ENCODE results near the gene FXR2. TPM values are rescaled to one million over a fixed set of nuclear protein-coding genes. Genes with fewer than 3 reads are reported as not detected.

Gene FXR2
- total RNA-seq, 4 donors from 2014 or later = 12.2 to 35.0 (median 25.1) TPM

- no peak for TF ChIP-seq CTCF (IDR thresholded peaks at IDR 0.05; ENCODE audit: low read depth)
Observed at GRCh38 chr17:7634384-7634783, 19.7 kb upstream of the FXR2 start.

DNA sequence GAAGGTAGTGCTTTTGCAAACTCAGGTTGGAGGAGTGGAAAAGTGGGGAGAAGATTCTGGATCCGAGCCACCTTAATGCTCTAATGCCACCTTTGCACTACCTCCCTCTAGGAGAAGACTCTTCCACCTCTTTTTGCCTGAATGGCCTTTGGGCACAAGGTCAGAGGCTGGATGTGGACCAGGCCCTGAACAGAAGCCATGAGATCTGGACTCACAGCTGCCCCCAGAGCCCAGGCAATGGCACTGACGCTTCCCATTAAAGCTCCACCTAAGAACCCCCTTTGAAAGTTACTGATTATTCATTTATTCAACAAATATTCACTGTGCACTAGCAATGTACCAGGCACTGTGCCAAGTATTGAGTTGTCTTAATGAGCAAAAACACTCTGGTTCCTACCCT lies 18.4 kb upstream of the FXR2 start:
- TF ChIP-seq CTCF (IDR thresholded peaks at IDR 0.05; ENCODE audit: low read depth) = no peak

GRCh38 chr17:7632492-7632894 lies 17.8 kb upstream of the FXR2 start:
- TF ChIP-seq CTCF (IDR thresholded peaks at IDR 0.05; ENCODE audit: low read depth) = no peak

DNA sequence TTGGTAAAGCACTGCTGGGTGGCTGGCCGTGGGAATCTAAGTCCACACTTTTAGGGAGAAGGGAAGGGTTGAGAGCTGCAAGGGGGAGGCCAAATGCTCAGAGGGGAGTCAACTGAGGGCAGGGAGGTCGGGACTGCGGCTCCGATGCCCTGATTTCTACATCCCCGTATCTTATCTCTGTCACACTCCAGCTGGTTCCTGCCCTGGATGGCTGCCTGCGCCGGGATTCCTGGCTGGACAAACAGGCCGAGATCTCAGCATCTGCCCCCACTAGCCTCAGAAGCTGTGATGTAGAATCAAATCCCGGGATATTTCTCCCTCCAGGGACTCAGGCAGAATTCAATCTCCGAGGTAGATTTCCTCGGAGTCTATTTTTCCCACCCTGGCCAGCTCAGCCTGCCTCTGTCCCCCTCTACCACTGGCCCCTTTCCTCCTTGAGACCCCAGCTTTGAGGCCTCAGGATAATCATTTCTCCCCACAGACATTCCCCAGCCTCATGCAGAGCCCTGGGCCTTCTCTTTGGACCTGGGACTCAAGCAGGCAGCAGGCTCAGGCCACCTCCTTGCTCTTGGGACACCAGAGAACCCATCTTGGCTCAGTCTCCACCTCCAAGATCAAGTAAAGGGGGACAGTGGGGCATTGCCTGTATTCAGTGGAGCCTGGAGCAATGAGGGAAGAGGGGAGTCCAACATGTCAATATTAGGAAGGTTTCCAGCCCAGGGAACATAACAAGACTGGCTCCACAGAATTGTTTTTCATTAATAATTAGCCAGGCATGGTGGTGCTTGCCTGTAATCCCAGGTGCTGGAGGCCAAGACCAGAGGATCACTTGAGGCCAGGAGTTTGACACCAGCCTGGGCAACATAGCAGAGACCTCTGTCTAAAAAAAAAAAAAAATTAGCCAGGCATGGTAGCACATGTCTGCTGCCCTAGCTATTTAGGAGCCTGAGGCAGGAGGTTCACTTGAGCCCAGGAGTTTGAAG lies 17.0 kb upstream of the FXR2 start:
- TF ChIP-seq CTCF (IDR thresholded peaks at IDR 0.05; ENCODE audit: low read depth) = no peak

DNA sequence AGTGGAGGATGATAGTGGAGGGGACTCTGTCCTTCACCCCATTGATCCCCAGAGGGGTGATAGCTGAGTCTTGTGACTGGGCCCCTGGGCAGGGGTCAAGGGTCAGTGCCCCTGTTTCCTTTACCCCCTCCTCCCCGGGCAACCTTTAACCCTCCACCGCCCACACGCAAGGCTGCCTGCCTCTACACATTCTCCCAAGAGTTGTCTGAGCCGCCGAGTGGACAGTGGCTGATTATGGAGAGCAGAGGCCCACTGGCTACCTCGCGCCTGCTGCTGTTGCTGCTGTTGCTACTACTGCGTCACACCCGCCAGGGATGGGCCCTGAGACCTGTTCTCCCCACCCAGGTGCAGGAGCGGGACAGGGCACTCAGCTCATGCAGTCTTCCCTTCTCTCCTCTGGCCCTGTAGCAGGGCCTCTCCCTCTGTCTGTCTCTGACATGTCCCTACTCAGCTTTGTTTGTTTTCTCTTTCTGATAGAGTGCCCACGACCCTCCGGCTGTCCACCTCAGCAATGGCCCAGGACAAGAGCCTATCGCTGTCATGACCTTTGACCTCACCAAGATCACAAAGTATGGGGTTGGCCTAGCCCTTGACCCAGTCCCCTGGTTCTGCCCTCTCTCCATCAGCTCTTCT lies 15.4 kb upstream of the FXR2 start, which contains the start of gene SHBG:
SHBG (plus strand) TSS at position 197 of the 633 bp plus-strand sequence; CDS start at position 235, 38 bp downstream.
- no peak for TF ChIP-seq CTCF (IDR thresholded peaks at IDR 0.05; ENCODE audit: low read depth)

- no peak for TF ChIP-seq CTCF (IDR thresholded peaks at IDR 0.05; ENCODE audit: low read depth)
Observed at GRCh38 chr17:7627250-7628121, 12.8 kb upstream of the FXR2 start, which contains the start of gene SAT2. Gene SAT2, minus strand, starts transcription at chr17:7627821. Its CDS starts 186 bp downstream, at chr17:7627635.
